GM12878 (cell line): ENCODE results near the gene GABRB2. TPM values are rescaled to one million over a fixed set of nuclear protein-coding genes. Genes with fewer than 3 reads are reported as not detected.

Experiments used
- ATAC-seq: fragments of 200-7000 bp; cut with Tn5 transposase; 3 replicates; pipeline ENCODE4 v1.9.1; 2020; ENCODE audit warnings: mild to moderate bottlenecking, moderate library complexity
- BruUV-seq: library from RNA; stranded (reverse); fragments of 400-500 nt; replicated peaks from 2 replicates; lab custom pipeline; 2021; lab: Mats Ljungman, UMichigan
- CTCF ChIA-PET: fragments of 300-600 bp; sonication (Branson Sonifier 250); formaldehyde crosslinking; extraction: SDS; loops from one replicate; lab custom pipeline; 2021; ENCODE audit warnings: inconsistent platforms; lab: Yijun Ruan, JAX
- POLR2A ChIA-PET: fragments of 350-600 bp; formaldehyde crosslinking; extraction: SDS; loops from one replicate; lab custom pipeline; 2021; ENCODE audit warnings: inconsistent platforms; lab: Charles Lee
- RAD21 ChIA-PET: fragments of 300-600 bp; sonication (Branson Sonifier 250); formaldehyde crosslinking; loops from one replicate; lab custom pipeline; 2023; ENCODE audit warnings: antibody characterized with exemption; ENCODE audit not compliant: unreplicated experiment; lab: Charles Lee
- SMC1A ChIA-PET: fragments of 300-600 bp; sonication (Branson Sonifier 250); formaldehyde crosslinking; loops from one replicate; lab custom pipeline; 2023; ENCODE audit not compliant: unreplicated experiment, uncharacterized antibody; lab: Charles Lee
- DNase-seq: peaks from one replicate; pipeline ENCODE4 v3.0.0-alpha.2; 2011; ENCODE audit warnings: low read depth, low spot score
- FAIRE-seq: peaks from 3 replicates; lab custom pipeline; 2011; peaks lifted over from hg19 to GRCh38; lab: Jason Lieb, UNC
- H2AFZ ChIP-seq: 2 replicates; pipeline ENCODE4 v1.6.0; 2011; ENCODE audit warnings: low read depth, low read length, control low read depth; ENCODE audit not compliant: control insufficient read depth
- H3K27ac ChIP-seq: 2 replicates; pipeline ENCODE4 v1.5.1; 2011; ENCODE audit warnings: control low read depth; ENCODE audit not compliant: control insufficient read depth, insufficient read depth
- H3K27me3 ChIP-seq, 2 experiments: replicated peaks in 1 of 2; 2 replicates each; pipeline versions ENCODE4 v1.6.0 to v1.6.1; 2011; ENCODE audit warnings: low read length in 1 of 2; ENCODE audit not compliant: control insufficient read depth in 2 of 2, insufficient read depth in 2 of 2
- H3K36me3 ChIP-seq, 2 experiments: 2 replicates each; pipeline ENCODE4 v1.5.1; 2011; ENCODE audit warnings: low read length in 1 of 2; ENCODE audit not compliant: control insufficient read depth in 2 of 2, insufficient read depth in 2 of 2
- H3K4me1 ChIP-seq: 2 replicates; pipeline ENCODE4 v1.6.1; 2011; ENCODE audit warnings: mild to moderate bottlenecking, low read length, moderate library complexity, mixed read lengths; ENCODE audit not compliant: control insufficient read depth, insufficient read depth
- H3K4me2 ChIP-seq: 2 replicates; pipeline ENCODE4 v1.6.0; 2011; ENCODE audit warnings: control low read depth; ENCODE audit not compliant: control insufficient read depth, insufficient read depth
- H3K4me3 ChIP-seq: fragments of 200-600 bp; sonication (generic); 2 replicates; pipeline ENCODE4 v1.5.1; 2016
- H3K79me2 ChIP-seq: 2 replicates; pipeline ENCODE4 v1.6.0; 2011; ENCODE audit warnings: low read length; ENCODE audit not compliant: control insufficient read depth, insufficient read depth
- H3K9ac ChIP-seq: 2 replicates; pipeline ENCODE4 v1.8.0; 2011; ENCODE audit warnings: low read length, control low read depth, mixed read lengths; ENCODE audit not compliant: control insufficient read depth, insufficient read depth
- H3K9me3 ChIP-seq: replicated peaks from 3 replicates; pipeline ENCODE4 v1.5.1; 2011; ENCODE audit warnings: mild to moderate bottlenecking, low read length; ENCODE audit not compliant: control insufficient read depth, insufficient read depth
- H4K20me1 ChIP-seq: 2 replicates; pipeline ENCODE4 v1.6.0; 2011; ENCODE audit not compliant: control insufficient read depth, insufficient read depth
- ASH2L ChIP-seq: fragments of 300-600, 200-600 bp; sonication (generic); IDR thresholded peaks from 2 replicates; pipeline ENCODE4 v1.6.1; 2017; ENCODE audit warnings: low read depth, mild to moderate bottlenecking, borderline replicate concordance
- CHD1 ChIP-seq: IDR thresholded peaks from 2 replicates; pipeline ENCODE4 v1.6.1; 2012; ENCODE audit warnings: low read depth, low read length, improper control_type of control experiment
- MEF2A ChIP-seq: IDR thresholded peaks from 2 replicates; pipeline ENCODE4 v1.6.1; 2011; ENCODE audit warnings: low read depth, mild to moderate bottlenecking, low read length, moderate library complexity; ENCODE audit not compliant: insufficient read depth
- NBN ChIP-seq: fragments of 450-650 bp; IDR thresholded peaks from 2 replicates; pipeline ENCODE4 v1.6.1; 2016
- NFYA ChIP-seq: IDR thresholded peaks from 2 replicates; pipeline ENCODE4 v1.6.1; 2011; ENCODE audit warnings: low read depth, mild to moderate bottlenecking, low read length, improper control_type of control experiment, borderline replicate concordance
- NR2C1 ChIP-seq: fragments of 450-650 bp; IDR thresholded peaks from 2 replicates; pipeline ENCODE4 v1.6.1; 2017; ENCODE audit warnings: antibody characterized with exemption, mild to moderate bottlenecking, moderate library complexity
- RAD21 ChIP-seq: IDR thresholded peaks from 2 replicates; pipeline ENCODE4 v1.6.1; 2011; ENCODE audit warnings: mild to moderate bottlenecking, low read depth, low read length, moderate library complexity; ENCODE audit not compliant: insufficient read depth
- RBBP5 ChIP-seq: fragments of 200-600 bp; sonication (generic); conservative IDR thresholded peaks from 2 replicates; pipeline ENCODE4 v1.6.1; 2016
- SMAD5 ChIP-seq: IDR thresholded peaks from 2 replicates; pipeline ENCODE4 v1.6.1; 2016; ENCODE audit warnings: antibody characterized with exemption, low read depth
- TARDBP ChIP-seq: IDR thresholded peaks from 2 replicates; pipeline ENCODE4 v1.6.1; 2016; ENCODE audit warnings: borderline replicate concordance
- ZBED1 ChIP-seq: IDR thresholded peaks from 2 replicates; pipeline ENCODE4 v1.6.1; 2016; ENCODE audit warnings: borderline replicate concordance
- ZBTB11 ChIP-seq: fragments of 450-650 bp; formaldehyde crosslinking; IDR thresholded peaks from 2 replicates; pipeline ENCODE4 v1.5.0; 2022; ENCODE audit warnings: mild to moderate bottlenecking, missing genetic modification characterization
- WGBS: methylation state at CpG from one replicate; pipeline ENCODE4 v1.1.6; 2016; ENCODE audit warnings: low lambda C conversion rate; ENCODE audit not compliant: insufficient replicate concordance, insufficient coverage; ENCODE audit errors: missing lambda C conversion rate; 5-methylcytosine and 5-hydroxymethylcytosine counted together
- in situ Hi-C: fragments of 300-500 bp; cut with MboI; formaldehyde crosslinking; loops from 9 replicates; pipeline ENCODE4 v1.14.3; 2018; ENCODE audit warnings: mixed read lengths
- intact Hi-C: fragments of 100-400 bp; cut with micrococcal nuclease; formaldehyde crosslinking; loops from one replicate; pipeline ENCODE4 v1.14.2; 2022; ENCODE audit not compliant: unreplicated experiment
- polyA plus RNA-seq, 11 experiments: library from polyadenylated mRNA; depleted of rRNA in 4 of 11; unstranded in 6 of 11; stranded (reverse) in 5 of 11; fragments of >200 nt; fragmentation: Nextera tagmentation in 4 of 11; fragmentation: Illumina TruSeq in 1 of 11; extraction: Ambion mirVana in 4 of 11; extraction: Trizol in 1 of 11; gene quantifications; 1 replicate in 1 of 11; 2 replicates in 10 of 11; pipeline versions ENCODE4 v1.2.1 to v1.2.3, GENCODE V29; 2011 to 2016; ENCODE audit warnings: inconsistent platforms in 2 of 11, missing spikeins in 2 of 11, low read depth in 1 of 11
- total RNA-seq, 4 experiments: library from RNA; depleted of rRNA in 3 of 4; stranded (reverse); fragments of >200 nt in 3 of 4; fragmentation: Illumina TruSeq in 1 of 4; extraction: Trizol in 1 of 4; gene quantifications; 2 replicates each; pipeline versions ENCODE4 v1.2.1 to v1.2.3, GENCODE V29; 2013 to 2021
- TF ChIP-seq, protein P1 (sequence below): IDR thresholded peaks from 2 replicates; pipeline ENCODE4 v1.6.1; 2012; ENCODE audit warnings: low read length, inconsistent platforms

The GABRB2 gene
- total and polyA plus RNA-seq, 10 of the 15 experiments (the other 5 are each of a cell fraction or from before 2014, with no cell fraction given), result 0.12 to 0.85 (median 0.43) TPM

- TF ChIP-seq, protein P1, sequence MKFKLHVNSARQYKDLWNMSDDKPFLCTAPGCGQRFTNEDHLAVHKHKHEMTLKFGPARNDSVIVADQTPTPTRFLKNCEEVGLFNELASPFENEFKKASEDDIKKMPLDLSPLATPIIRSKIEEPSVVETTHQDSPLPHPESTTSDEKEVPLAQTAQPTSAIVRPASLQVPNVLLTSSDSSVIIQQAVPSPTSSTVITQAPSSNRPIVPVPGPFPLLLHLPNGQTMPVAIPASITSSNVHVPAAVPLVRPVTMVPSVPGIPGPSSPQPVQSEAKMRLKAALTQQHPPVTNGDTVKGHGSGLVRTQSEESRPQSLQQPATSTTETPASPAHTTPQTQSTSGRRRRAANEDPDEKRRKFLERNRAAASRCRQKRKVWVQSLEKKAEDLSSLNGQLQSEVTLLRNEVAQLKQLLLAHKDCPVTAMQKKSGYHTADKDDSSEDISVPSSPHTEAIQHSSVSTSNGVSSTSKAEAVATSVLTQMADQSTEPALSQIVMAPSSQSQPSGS, result peak; percentile 49; the same call in 1 of the 2 replicates
- TF ChIP-seq ZBED1 (no peak), CHD1 (no peak), SMAD5 (no peak), MEF2A (0 out of 2 replicates have a peak, but pooled peaks have one; percentile 15), RAD21 (peak; percentile 11; the same call in 1 of the 2 replicates)
These were observed 173.7 kb downstream of the GABRB2 start (continued) for GRCh38 chr5:161372682-161373344.

DNA sequence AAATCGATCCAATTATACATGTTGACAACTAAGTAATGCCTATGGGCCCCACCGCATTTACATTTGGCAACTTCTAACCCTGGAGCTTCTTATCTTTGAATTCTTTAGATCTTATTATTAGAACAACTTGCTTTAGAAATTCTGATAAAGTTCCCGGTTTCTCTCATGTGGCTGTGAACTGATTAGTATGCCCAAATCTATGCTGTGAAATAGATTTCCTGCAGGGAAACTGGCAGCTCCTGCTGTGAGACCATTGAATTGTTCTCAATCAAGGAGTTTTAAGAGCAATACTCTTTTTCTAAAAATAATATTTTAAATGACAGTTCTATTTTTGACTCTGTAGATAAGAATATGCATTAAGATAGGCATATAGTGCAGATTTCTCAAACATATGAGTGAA lies 177.5 kb downstream of the GABRB2 start:
- in situ Hi-C loops, result no loop called here
- intact Hi-C loops, result no loop called here
- BruUV-seq, result no TSS peak
- Histone ChIP-seq H3K4me2 (no peak overlapping the region), H3K27me3 (no peaks in the 10 kb centered on the region), H3K27ac (no peak overlapping the region), H3K36me3 (no peaks in the 10 kb centered on the region), H4K20me1 (no peaks in the 10 kb centered on the region), H3K4me1 (no peaks in the 10 kb centered on the region), H3K9ac (no peak overlapping the region), H3K4me3 (no peak overlapping the region), H2AFZ (no peak overlapping the region), H3K79me2 (no peaks in the 10 kb centered on the region), H3K9me3 (no peaks in the 10 kb centered on the region; the same call in 2 of the 3 replicates)
- ChIA-PET SMC1A (no interaction called here), RAD21 (no interaction called here), CTCF (no interaction called here), POLR2A (no interaction called here)
- no peak for FAIRE-seq
- DNase-seq, result no peak
- ATAC-seq, result no peak
- TF ChIP-seq ASH2L, result no peak
- TF ChIP-seq ZBTB11 (CRISPR knock-in tag), result no peak
- no peak for TF ChIP-seq RBBP5
- TF ChIP-seq NFYA, result no peak
- TF ChIP-seq NBN, result no peak
- no peak for TF ChIP-seq TARDBP
- no peak for TF ChIP-seq NR2C1
- 37% methylated on average over 3 of the region's 3 CpGs for WGBS
